Progenitor cell of endocrine pancreas (in vitro differentiated cells): ENCODE data around the gene MACROD2. TPM values are rescaled to one million over a fixed set of nuclear protein-coding genes. Genes with fewer than 3 reads are reported as not detected.

ENCODE experiments used
- DNase-seq: peaks from one replicate; pipeline ENCODE4 v3.0.0; 2021; ENCODE audit warnings: low spot score; ENCODE audit not compliant: unreplicated experiment
- H3K27ac Mint-ChIP-seq: 2 replicates; pipeline ENCODE4 v1.8.0; 2021; ENCODE audit warnings: mild to moderate bottlenecking, moderate library complexity, mixed read lengths
- H3K27me3 Mint-ChIP-seq: 2 replicates; pipeline ENCODE4 v1.8.0; 2021; ENCODE audit warnings: mixed read lengths
- H3K36me3 Mint-ChIP-seq: 2 replicates; pipeline ENCODE4 v1.8.0; 2022; ENCODE audit warnings: mixed read lengths; ENCODE audit not compliant: insufficient read depth
- H3K4me1 Mint-ChIP-seq: 2 replicates; pipeline ENCODE4 v1.8.0; 2021; ENCODE audit warnings: low read depth, mixed read lengths
- H3K4me3 Mint-ChIP-seq: 2 replicates; pipeline ENCODE4 v1.8.0; 2021; ENCODE audit warnings: low read depth, mild to moderate bottlenecking, moderate library complexity, mixed read lengths
- H3K9me3 Mint-ChIP-seq: 2 replicates; pipeline ENCODE4 v1.8.0; 2021; ENCODE audit warnings: low read depth, mixed read lengths
- CTCF ChIP-seq: fragments of 200-600 bp; sonication (generic); IDR thresholded peaks from one replicate; pipeline ENCODE4 v1.5.0; 2021; ENCODE audit warnings: antibody characterized with exemption, mild to moderate bottlenecking; ENCODE audit not compliant: unreplicated experiment
- total RNA-seq: library from RNA; stranded (reverse); gene quantifications from 2 replicates; pipeline ENCODE4 v1.2.1, GENCODE V29; 2021

Gene MACROD2
- total RNA-seq, 1 donor from 2014 or later: 7.6 TPM

DNA sequence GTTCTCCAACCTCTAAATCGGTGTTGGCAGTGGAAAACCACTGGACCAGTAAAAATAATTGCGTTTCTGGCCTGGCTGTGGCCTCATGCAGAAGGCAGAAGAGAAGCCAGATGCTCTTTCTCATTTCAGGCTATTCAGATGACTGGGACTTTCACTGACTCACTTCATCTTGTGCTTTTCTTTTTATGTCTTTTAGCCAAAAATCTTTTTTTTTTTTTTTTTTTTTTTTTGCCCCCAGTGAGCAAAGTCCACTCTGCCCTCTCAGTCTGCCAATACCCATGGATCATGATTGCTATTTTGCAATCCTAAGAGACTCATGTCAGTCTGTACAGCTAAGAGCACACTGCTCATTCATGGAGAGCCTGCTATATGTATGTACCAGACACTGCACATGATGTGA lies 1615.5 kb downstream of the MACROD2 start:
- Mint-ChIP-seq H3K27me3 (no peaks in the 10 kb centered on the region), H3K4me3 (no peak overlapping the region), H3K4me1 (peaks cover 11% of the 10 kb centered on the region), H3K9me3 (no peaks in the 10 kb centered on the region), H3K36me3 (no peaks in the 10 kb centered on the region), H3K27ac (no peak overlapping the region)
- TF ChIP-seq CTCF: no peak
- no peak for DNase-seq

DNA sequence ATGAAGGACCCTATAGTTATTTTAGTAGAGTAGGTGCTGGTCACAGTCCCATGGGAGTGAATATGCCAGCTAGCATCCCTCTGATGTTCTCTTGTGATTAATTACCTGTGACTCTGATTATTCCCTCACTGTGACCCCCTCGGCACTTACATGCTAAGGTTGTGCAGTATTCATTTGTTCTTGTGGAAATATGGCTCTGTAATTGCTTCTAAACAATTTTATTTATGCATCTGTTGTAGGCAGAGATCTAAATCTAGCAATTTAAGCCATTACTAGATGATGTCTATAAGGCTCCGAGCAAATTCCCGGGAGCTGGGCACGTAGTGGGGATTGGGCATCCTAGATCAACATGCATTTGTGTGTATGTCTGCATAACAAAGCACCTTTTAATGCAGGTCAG lies 1616.2 kb downstream of the MACROD2 start:
- no peaks in the 10 kb centered on the region for H3K27me3 Mint-ChIP-seq
- no peaks in the 10 kb centered on the region for H3K36me3 Mint-ChIP-seq
- H3K9me3 Mint-ChIP-seq: peaks cover 2% of the 10 kb centered on the region
- DNase-seq: no peak
- H3K4me3 Mint-ChIP-seq: no peak overlapping the region
- no peak for TF ChIP-seq CTCF
- peaks cover 11% of the 10 kb centered on the region for H3K4me1 Mint-ChIP-seq
- H3K27ac Mint-ChIP-seq: no peak overlapping the region

DNA sequence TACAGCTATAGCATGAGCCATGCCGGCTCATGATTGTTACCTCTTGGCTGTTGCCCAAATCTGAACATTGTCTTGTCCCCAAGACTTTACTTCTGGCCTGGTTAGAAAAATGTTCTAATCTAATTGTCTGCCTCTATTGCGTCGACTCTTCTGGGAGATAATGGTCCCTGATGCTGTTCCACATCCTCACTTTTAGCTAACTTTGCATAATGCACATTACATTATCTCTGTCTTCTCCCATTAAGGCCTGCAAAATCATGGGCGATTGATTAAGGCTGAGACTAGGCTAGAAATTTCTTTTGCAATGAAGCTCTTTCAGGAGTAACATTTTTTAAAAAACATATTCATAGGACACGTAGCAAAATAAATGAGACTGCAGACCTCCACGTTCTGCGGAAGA lies 1616.9 kb downstream of the MACROD2 start:
- Mint-ChIP-seq H3K9me3 (peaks cover 6% of the 10 kb centered on the region), H3K27ac (no peak overlapping the region)
- TF ChIP-seq CTCF: no peak

DNA sequence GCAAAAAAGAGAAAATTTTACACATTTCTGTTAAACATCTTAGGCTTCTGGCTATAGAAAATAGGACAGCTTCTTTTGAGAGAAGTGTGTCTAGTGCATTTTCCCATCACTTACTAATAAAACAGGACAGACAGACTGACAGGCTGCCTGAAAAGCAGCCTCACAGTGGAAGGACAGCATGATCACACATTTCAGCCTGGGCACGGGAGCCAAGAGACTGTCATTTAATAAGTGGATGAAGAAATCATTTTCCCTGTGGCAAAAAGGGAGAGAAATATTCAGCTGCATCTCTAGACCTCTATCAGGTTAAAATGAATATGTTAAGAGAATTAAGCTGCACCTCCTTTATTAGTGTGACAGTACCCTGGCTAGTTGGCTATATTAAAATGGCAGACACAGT lies 1617.5 kb downstream of the MACROD2 start:
- Mint-ChIP-seq H3K27ac (no peak overlapping the region), H3K4me3 (no peak overlapping the region), H3K9me3 (peaks cover 6% of the 10 kb centered on the region), H3K27me3 (no peaks in the 10 kb centered on the region), H3K36me3 (no peaks in the 10 kb centered on the region), H3K4me1 (peaks cover 11% of the 10 kb centered on the region)
- no peak for TF ChIP-seq CTCF
- DNase-seq: no peak

More for the DNA sequence above, 1616.9 kb downstream of the MACROD2 start:
- Mint-ChIP-seq H3K4me3 (no peak overlapping the region), H3K27me3 (no peaks in the 10 kb centered on the region), H3K36me3 (no peaks in the 10 kb centered on the region), H3K4me1 (peaks cover 11% of the 10 kb centered on the region)
- DNase-seq: no peak

DNA sequence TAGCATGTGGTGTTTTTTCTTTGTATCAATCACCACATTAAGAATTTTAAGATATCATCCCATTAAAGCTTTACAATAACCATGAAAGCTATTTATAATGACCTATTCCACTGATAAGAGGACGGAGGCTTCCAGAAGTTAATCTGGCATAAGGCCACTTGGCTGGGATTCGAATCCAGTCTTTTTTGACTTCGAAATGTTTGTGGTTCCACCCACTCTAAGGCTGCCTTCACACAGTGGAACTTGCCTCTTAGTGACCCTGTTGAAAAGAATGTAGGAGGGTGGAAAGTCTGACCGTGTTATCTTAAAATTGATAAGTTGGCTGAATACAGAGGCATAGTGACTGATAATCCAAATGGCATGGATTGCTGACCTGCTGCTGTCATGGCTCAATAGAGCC lies 1618.2 kb downstream of the MACROD2 start:
- Mint-ChIP-seq H3K36me3 (no peaks in the 10 kb centered on the region), H3K4me1 (peaks cover 11% of the 10 kb centered on the region), H3K4me3 (no peak overlapping the region), H3K9me3 (peaks cover 6% of the 10 kb centered on the region), H3K27me3 (no peaks in the 10 kb centered on the region), H3K27ac (no peak overlapping the region)
- TF ChIP-seq CTCF: no peak
- no peak for DNase-seq

GRCh38 chr20:15616626-15617025 lies 1621.3 kb downstream of the MACROD2 start:
- no peak for TF ChIP-seq CTCF
- no peak overlapping the region for H3K27ac Mint-ChIP-seq
- no peak for DNase-seq

More at GRCh38 chr20:15616626-15617025, 1621.3 kb downstream of the MACROD2 start:
- H3K36me3 Mint-ChIP-seq: no peaks in the 10 kb centered on the region
- no peaks in the 10 kb centered on the region for H3K27me3 Mint-ChIP-seq
- no peak overlapping the region for H3K4me3 Mint-ChIP-seq
- H3K9me3 Mint-ChIP-seq: peaks cover 6% of the 10 kb centered on the region
- H3K4me1 Mint-ChIP-seq: peaks cover 11% of the 10 kb centered on the region
